NCI-H2081 (cell line): ENCODE data around the gene RAB29.
"Not testable (repeated sequence)": the region's sequence is repeated elsewhere in the genome, so short reads cannot be mapped to it uniquely, and the experiment has no call there.

Source experiments
- DNase-seq, 2 experiments: peaks; one replicate each; lab custom pipeline; 2025; lab: John Stamatoyannopoulos, UW

RAB29 gene

GRCh38 chr1:205775015-205775716 lies at the start of gene RAB29:
RAB29 (minus strand) TSS chr1:205775482; CDS start chr1:205774956, 526 bp downstream.
- DNase-seq = peak; percentile 75 to 86

- no peak for DNase-seq
Measured at GRCh38 chr1:205824180-205824579, 48.9 kb upstream of the RAB29 start.

- DNase-seq = not testable (repeated sequence)
Measured at GRCh38 chr1:205823260-205823659, 48.0 kb upstream of the RAB29 start.

GRCh38 chr1:205822397-205822796 lies 47.1 kb upstream of the RAB29 start:
- DNase-seq = no peak

- DNase-seq = no peak
Measured at GRCh38 chr1:205817988-205818387, 42.7 kb upstream of the RAB29 start.

GRCh38 chr1:205817364-205817763 lies 42.1 kb upstream of the RAB29 start:
- no peak for DNase-seq

- DNase-seq = peak in 1 of 2 experiments; percentile 37
Measured at GRCh38 chr1:205813755-205814058, 38.4 kb upstream of the RAB29 start.

- DNase-seq = peak; percentile 93 to 95
Measured at GRCh38 chr1:205812878-205813754, 37.8 kb upstream of the RAB29 start, which contains the start of gene SLC41A1. SLC41A1 (minus strand) TSS chr1:205813198; CDS start chr1:205810441, 2,757 bp downstream.

GRCh38 chr1:205812271-205812877 lies 37.1 kb upstream of the RAB29 start:
- no peak for DNase-seq

GRCh38 chr1:205811660-205812059 lies 36.4 kb upstream of the RAB29 start:
- DNase-seq = no peak

GRCh38 chr1:205810448-205811157 lies 35.3 kb upstream of the RAB29 start:
- DNase-seq = no peak

- no peak for DNase-seq
Measured at GRCh38 chr1:205809942-205810345, 34.7 kb upstream of the RAB29 start.

GRCh38 chr1:205809469-205809868 lies 34.2 kb upstream of the RAB29 start:
- DNase-seq = no peak

- no peak for DNase-seq
Measured at GRCh38 chr1:205805082-205805711, 29.9 kb upstream of the RAB29 start.

GRCh38 chr1:205804605-205805004 lies 29.3 kb upstream of the RAB29 start:
- no peak for DNase-seq

GRCh38 chr1:205803986-205804385 lies 28.7 kb upstream of the RAB29 start:
- no peak for DNase-seq

GRCh38 chr1:205802060-205802459 lies 26.8 kb upstream of the RAB29 start:
- DNase-seq = no peak

- DNase-seq = peak; percentile 46 to 58
Measured at GRCh38 chr1:205800981-205801703, 25.9 kb upstream of the RAB29 start.

GRCh38 chr1:205800427-205800826 lies 25.1 kb upstream of the RAB29 start:
- no peak for DNase-seq

GRCh38 chr1:205798577-205798976 lies 23.3 kb upstream of the RAB29 start:
- DNase-seq = no peak

- DNase-seq = no peak
Measured at GRCh38 chr1:205797168-205797567, 21.9 kb upstream of the RAB29 start.
